DMS114 treated with DMSO at 0.1 percent for 48 hours (cell line): ENCODE data around the gene AVEN.

Experiments
- DNase-seq: peaks from one replicate; lab custom pipeline; 2025; ENCODE audit not compliant: unreplicated experiment; lab: John Stamatoyannopoulos, UW

The AVEN gene

GRCh38 chr15:33987444-33987843 is 51.6 kb downstream of the AVEN start:
- DNase-seq = no peak

GRCh38 chr15:33985751-33986150 is 53.3 kb downstream of the AVEN start:
- DNase-seq = no peak

- no peak for DNase-seq
Observed at GRCh38 chr15:33985287-33985686, 53.7 kb downstream of the AVEN start.

GRCh38 chr15:33982516-33982915 is 56.5 kb downstream of the AVEN start:
- no peak for DNase-seq

- DNase-seq = no peak
Observed at GRCh38 chr15:33980159-33980558, 58.8 kb downstream of the AVEN start.

- peak; percentile 34 for DNase-seq
Observed at GRCh38 chr15:33975022-33975565, 63.9 kb downstream of the AVEN start.

DNA sequence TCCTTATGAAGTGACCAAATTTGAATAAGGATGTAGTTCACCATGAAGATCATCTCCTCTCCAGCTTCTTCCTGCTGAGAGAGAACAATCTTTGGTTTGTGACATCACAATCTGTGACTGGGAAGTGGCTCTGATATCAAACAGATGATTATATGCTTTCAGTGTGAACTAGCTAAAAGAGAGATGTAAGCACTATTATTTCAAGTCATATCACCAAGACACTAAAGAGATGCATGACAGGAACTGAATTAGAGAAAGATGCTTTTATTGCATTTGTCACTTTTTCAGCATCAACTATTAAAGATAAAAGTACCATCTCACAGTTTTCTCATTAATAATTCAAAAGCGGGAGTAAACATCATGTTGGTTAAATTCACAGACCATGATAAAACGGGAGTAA is 67.2 kb downstream of the AVEN start:
- DNase-seq = no peak

DNA sequence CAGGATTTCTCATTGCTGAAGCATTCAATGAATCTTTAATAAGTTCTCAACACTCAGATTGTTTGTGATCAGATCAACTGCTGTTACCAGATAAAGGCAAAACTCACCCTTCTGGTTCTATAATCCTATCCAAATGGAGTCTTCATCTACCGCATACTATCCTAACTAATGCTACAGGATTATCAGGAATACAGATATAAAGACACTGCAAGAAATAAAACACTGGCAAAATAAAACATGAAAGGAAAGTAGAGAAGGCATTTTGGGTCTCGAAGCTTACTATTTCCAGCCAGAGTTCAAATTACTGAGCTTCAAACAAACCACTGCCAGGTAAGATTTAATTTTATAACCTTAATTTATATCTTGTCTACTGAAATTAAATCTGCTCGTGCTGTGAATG is 70.2 kb downstream of the AVEN start:
- no peak for DNase-seq

DNA sequence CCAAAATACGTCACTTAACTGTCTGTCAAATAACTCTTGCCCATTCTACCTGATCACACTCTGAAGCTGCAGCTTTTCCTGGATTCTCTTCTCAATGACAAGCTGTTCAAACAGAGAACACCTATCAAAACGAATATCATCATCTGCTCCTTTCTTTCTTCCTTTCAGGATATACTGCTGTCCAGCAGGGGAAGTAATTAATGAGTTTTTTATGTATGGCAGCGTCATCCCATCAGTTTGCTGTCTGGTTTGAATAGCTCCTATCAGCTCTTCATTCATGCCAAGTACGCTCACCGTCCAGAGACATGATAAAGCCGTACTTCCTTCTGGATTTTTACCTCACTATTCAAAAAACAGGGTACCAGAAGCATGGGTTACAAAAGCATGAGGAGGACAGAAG is 70.8 kb downstream of the AVEN start, which contains the start of gene CHRM5:
Gene CHRM5, plus strand, starts transcription at position 274 of the 400 bp plus-strand sequence. CDS start 94,221 bp downstream, outside the sequence.
- DNase-seq = no peak

DNA sequence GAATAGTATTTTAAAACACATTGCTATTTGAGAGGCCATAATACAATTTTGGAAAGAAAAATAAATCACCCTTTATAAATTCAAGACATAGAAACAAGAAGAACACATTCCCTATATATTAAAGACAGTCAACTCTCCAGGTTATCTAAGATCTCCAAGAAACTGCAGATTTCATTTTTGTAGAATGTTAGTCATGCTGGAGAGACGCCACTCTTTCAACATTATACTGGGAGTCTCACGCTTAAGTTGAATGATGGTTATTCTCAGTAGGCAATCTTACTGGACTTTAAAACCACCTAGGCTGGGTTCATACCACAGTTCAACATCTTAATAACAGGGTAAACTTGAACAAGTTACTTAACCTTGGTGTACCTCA is 74.4 kb downstream of the AVEN start:
- DNase-seq = no peak

GRCh38 chr15:33963831-33964664 is 75.0 kb downstream of the AVEN start:
- DNase-seq = peak; percentile 30

DNA sequence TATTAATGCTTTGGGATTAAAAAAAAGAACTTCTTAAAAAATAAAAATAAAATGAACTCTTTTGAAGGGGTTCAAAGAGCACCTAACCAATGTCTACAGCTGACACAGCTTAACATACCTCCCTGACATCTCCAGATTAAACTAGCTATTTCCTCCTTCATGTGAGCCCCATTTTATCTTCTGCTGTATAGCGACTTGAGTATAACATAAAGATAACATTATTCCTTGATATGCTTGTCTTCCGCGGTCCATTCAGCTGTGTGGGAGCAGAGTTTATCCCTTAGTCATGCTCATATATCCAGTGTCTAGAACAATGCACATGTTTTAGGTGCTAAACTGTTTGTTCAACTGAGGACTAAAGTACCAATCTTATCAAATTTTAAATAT is 78.5 kb downstream of the AVEN start:
- no peak for DNase-seq

DNA sequence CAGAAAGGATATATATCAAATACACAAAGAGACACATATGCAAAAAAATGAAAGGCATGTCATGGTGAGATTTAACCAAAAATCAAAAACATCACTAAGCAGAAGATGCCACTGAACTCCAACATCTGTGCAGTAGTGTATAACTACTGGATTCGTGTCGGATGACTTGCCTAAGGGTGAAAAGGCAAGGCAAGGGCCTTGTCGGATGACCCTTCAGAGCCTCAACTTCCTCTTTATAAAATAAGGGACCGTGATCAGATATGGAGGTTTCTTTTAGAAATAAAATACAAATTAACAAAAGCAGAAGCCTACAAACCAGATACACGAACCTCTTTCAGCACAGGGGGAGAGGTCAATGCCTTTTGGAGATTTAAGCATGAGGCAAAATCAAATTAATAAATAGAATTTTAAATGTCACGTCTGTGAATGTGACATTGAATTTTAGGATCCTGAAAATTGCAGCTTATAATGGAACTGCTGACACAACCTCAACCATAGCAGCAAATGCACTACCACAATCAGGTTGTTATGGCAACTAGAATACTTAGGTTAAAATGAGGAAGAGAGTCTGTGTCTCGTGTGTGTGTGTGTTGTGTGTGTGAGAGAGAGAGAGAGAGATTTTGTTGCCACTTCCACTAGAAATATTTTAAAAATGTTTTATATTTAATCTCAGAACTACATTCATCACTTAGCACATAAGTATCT is 79.0 kb downstream of the AVEN start:
- no peak for DNase-seq

- DNase-seq = no peak
Observed at GRCh38 chr15:33956397-33956796, 82.6 kb downstream of the AVEN start.

DNA sequence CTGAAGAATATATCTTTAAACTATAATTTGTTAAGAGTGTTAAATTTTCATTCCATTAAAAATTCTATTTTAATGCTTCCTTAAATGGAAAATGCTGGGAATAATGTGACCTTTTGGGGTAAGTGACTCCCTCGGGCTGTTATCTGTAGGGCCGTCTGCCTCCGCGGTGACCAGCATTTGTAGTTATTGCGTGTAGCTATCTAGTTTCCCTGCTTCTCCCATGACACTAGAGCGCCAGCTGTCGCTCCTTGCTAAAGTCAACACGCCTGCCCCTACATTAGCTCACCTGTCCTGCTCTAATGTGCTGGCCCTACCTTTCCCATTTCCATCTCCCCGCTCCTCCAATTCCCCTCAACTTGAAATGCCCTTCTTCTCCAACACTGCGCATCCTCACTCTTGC is 83.1 kb downstream of the AVEN start:
- DNase-seq = no peak

DNA sequence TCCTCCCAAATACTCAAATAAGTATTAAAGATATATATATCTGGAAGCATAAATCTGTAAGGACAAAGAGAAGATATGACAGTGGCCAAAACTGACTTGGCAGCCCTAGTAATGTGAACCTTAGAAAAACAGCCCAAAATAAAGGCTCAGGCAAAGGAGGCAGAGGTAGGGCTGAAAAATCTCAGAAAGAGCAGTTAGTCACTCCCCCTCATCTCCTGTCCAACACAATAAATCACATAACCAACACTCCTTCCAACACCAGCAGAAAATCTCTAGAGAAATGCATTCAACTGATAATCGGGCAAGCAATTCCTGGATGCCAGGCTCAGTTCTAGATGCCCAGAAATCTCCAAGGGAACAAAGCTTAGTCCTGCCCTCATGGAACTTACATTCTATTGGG is 92.9 kb downstream of the AVEN start:
- DNase-seq = no peak

GRCh38 chr15:33941279-33942063 is 97.5 kb downstream of the AVEN start:
- DNase-seq = no peak

GRCh38 chr15:33934921-33935320 is 104.1 kb downstream of the AVEN start:
- DNase-seq = no peak

DNA sequence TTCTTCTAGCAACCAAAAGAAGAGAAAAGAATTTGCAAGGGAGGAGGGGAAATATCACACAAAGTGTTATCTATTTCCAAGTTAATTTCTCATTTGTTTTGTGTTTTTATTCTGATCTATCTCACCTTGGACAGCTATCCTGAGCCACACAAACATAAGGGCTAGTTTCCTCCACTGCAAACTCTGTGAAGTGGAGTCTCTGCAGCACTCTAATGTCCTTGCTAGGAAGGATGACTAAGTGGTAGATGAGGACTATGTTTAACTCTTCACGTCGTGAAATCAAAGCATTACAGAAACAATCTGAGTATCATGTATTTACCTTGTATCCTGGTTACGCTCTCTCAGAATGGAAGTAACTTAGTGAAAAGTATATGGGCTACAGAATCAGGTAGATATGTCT is 104.6 kb downstream of the AVEN start:
- no peak for DNase-seq

DNA sequence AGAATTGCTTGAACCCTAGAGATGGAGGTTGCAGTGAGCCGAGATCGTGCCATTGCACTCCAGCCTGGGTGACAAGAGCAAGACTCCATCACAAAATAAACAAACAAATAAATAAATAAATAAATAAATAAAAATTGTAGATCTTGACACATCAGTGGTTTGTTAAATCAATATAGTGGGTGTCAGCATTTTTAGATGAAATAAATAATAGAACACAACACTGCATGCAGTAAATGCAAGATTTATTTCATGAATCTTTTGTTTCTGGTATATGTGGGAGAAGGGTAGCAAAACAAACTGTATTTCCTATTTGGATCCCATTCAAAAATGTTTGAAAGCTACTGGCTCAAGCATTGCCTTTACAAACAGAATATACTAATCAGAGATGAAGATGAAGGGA is 106.3 kb downstream of the AVEN start:
- no peak for DNase-seq

DNA sequence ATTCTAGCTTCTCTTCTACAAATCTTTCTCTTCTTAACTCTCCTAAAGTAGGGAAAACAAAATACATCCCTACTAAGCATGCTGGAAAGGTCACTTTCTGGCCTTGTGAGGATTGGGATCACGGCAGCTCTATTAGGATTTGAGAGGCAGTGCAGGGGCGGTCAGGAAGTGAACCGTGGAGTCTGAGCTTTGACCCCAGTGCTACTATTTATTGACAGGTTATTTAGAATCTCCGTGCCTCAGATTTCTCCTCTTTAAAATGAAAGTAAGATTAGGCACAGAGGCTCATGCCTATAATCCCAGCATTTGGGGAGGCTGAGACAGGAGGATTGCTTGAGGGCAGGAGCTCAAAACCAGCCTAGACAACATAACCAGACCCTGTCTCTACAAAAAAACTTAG is 112.7 kb downstream of the AVEN start:
- DNase-seq = no peak
